ENCODE results near the gene SNX3.
"Not testable (repeated sequence)": the region's sequence is repeated elsewhere in the genome, so short reads cannot be mapped to it uniquely, and the experiment has no call there.

The SNX3 gene

DNA sequence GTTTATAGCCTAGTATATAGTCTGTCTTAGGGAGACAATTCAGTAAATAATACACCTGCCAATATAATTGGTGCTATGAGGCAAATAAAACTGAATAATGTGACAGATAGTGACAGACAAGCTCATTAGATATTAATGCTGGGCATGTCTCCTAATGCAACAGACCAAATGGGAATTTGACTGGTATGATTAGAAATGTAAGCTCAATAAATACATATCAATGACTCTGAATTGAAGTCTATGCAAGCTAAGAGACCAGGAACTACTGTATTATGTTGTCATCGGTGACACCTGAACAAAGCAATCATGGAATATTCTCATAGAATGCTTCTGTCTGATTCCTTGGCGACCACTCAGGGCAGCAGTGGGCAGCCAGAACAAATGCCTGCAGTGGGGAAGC is 2.5 kb upstream of the SNX3 start:
- in situ Hi-C loops (cut with MboI; ENCODE audit: low sequenced_read_pairs), result no loop called here

DNA sequence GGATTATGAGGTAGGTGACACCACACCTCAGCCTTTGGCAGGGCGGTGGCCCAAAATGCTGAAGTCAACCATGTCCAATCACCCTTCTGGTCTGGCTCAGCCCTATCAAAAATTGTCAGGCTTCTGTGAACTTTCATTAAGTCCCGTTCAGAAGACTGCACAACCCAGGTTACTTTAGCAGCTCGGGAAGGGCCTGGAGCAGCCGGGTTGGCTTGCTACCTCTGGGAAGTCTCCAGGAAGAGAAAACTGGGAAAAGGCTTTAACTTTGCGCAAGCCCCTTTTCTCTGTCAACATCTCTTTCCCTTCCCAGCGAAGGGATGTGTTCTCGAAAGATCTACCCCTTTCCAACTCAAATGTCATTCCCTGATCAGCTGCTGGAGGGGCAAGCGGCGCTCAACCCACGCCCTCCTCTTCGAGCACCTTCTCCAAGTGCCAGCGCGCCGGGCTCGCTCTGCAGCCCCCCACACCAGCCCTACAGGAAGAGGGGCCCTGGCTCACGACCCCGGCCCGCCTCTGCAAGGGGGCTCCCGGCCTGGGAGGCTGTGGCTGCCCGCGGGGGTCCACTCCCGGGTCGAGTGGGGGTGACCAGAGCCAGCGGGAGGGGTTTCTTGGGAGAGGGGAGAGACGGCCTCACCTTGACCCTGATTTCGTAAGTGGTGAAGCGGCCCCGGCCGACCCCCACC is 573 bp downstream of the SNX3 start:
- in situ Hi-C loops (cut with MboI; ENCODE audit: low sequenced_read_pairs), result no loop called here

DNA sequence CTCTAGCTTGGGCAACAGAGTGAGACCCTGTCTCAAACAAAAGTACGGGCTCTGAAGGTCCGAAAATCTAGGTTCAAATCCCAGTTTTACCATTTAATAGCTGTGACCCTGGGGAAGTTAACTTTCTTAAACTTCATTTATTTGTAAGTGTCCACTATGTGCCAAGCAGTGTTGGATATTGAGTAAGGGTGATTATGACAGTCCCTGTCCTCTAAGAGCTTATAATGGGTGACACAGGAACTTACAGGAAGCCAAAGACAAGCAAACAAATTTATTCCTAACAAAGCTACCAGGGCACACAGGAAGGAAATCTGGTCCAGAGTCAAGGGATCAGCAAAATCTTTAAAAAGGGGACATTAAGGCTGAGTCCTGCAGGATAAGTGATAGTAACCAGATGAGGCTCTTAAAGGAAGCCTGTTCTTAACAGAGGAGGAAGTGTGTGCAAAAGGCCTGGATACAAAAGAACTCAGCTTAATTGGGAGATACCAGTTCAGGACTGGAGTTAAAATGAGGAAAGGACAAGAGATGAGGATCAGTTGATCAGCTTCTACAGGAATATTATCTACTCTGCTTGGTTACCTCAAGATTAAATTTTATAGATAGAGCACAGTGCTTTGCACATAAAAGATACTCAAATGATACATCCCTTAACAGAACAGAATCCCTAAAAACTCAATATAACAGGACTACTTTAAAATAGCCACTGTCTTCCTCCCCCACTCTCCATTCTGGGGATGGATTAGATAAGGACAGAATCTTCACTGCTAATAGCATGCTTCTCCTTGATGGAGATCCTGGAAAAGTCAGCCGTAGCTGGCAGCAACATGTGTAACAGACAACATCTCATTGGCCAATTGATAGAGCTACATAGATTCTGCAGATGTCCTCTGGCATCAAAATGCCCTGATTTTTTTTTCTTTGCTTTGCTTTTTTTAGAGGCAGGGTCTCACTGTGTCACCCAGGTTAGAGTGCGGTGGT is 6.1 kb downstream of the SNX3 start:
- in situ Hi-C loops (cut with MboI; ENCODE audit: low sequenced_read_pairs), result no loop called here

DNA sequence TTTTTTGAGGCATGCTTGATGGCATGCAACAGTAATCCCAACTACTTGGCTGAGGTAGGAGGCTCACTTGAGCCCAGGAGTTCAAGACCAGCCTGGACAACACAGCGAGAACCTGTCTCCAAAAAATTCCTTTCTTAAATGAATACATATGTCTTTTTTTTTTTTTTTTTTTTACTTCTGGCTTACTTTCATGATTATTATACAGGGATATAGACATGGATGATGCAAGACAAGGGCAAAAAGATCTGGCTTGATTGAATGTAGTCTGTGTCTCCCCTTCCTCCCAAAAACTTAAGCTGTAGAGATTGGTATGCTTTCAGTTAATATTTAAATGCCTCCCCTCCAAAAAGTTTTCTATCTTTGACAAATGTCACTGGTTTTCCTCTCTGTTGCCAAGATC is 7.6 kb downstream of the SNX3 start:
- in situ Hi-C loops (cut with MboI; ENCODE audit: low sequenced_read_pairs), result no loop called here

DNA sequence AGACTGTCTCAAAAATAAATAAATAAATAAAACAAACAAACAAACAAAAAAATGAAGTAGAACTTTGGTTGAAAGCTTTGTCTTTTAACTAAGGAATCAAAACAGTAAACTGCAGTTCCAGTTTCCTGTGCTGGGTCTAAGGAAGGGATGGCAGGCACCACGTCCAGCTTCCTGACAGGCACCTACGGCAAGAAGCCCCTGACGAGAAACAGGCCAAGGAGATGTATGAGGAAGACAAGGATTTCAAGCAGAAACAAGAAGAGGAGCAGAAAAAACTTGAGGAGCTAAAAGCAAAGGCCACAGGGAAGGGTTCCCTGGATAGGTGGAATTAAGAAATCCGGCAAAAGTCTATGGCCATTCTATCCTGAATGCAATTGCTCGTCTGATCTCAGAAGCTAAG is 8.8 kb downstream of the SNX3 start:
- in situ Hi-C loops (cut with MboI; ENCODE audit: low sequenced_read_pairs), result no loop called here

DNA sequence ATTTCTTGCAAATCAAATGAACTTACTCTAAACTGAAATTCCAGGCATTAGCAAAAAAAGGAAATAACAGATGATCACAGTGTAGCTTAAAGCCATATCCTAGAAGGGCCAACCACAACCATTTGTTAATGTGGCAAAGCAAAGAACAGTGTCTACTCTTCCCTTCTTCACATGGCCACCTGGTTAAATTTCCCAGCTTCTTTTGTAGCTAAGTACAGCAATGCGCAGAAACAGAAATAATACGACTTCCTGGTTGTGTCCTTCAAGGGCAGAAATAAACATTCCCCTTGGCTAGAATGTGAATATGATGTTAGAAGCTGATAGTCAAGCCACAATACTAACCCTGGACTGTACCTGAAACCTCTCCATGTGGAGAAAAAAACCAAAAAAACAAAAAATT is 9.6 kb downstream of the SNX3 start:
- in situ Hi-C loops (cut with MboI; ENCODE audit: low sequenced_read_pairs), result no loop called here

DNA sequence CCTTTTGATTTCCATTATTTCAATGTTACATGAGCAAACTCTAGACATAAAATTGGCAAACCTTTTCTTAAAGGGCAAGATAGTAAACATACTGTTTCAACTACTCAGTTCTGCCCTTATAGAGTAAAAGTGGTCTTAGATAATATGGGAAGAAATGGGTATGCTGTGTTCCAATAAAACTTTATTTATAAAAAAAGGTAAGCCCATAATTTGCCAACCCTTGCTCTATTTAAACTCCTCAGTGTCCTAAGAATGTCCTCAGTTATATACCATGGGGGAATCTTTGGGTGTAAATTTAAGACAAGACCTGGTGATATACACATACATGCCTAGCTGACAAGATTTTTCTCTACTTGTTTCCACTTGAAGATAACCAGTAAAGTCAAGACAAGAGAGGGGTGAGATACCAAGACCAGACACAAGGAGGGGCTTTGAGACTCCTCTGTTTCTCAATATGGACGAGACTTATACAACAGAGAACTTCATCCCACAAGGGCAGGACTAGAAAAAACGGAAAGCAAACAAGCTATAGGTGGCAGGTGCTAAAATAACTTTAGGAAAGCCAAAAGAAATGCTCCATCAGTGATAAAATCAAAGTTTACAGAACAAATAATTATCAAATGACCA is 10.5 kb downstream of the SNX3 start:
- in situ Hi-C loops (cut with MboI; ENCODE audit: low sequenced_read_pairs), result no loop called here

DNA sequence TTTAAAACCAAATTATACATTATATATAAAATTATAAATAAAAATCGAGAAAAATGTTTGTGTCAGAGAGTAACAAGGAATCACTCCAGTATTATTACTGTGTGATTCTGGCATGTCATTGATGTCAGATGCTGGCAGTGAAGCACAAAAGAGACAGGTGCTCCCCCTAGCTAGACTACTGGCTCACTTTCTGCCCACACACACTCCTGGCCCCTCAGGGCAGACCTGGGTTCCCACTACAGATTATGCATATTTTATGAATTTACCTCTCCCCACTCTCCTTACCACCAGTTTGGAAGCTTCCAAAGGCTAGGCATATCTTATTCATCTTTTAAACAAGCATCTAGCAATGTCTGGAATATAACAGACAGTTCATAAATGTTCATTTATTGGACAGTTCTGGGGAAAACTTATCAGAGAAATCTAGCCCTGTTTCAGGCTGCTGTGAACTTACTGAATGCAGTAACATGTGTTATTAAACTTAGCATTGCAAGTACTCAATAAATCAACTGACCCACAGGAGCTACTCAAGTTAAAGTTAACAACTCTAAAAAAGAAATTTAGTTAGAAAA is 12.8 kb downstream of the SNX3 start:
- in situ Hi-C loops (cut with MboI; ENCODE audit: low sequenced_read_pairs), result no loop called here

DNA sequence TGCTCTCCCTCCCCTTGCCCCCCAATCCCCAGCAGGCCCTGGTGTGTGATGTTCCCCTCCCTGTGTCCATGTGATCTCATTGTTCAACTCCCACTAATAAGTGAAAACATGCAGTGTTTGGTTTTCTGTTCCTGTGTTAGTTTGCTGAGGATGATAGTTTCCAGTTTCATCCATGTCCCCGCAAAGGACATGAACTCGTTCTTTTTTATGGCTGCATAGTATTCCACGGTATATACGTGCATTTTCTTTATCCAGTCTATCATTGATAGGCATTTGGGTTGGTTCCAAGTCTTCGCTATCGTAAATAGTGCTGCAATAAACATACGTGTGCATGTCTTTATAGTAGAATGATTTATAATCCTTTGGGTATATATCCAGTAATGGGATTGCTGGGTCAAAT is 15.7 kb downstream of the SNX3 start:
- in situ Hi-C loops (cut with MboI; ENCODE audit: low sequenced_read_pairs), result not testable (repeated sequence)

DNA sequence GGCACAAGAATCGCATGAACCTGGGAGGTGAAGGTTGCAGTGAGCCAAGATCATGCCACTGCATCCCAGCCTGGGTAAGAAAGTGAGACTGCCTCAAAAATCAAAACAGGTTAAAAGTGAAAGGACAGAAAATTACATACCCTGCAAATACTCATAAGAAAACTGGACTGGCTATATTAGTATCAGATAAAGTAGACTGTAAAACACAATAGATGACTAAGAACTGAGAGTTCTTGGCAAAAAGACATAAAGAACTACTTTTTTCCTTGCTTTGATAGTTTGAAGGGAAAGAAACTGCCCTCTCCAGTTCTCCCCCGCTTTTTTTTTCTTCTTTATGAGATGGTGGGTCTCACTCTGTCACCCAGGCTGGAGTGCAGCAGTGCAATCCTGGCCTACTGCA is 17.0 kb downstream of the SNX3 start:
- in situ Hi-C loops (cut with MboI; ENCODE audit: low sequenced_read_pairs), result no loop called here

DNA sequence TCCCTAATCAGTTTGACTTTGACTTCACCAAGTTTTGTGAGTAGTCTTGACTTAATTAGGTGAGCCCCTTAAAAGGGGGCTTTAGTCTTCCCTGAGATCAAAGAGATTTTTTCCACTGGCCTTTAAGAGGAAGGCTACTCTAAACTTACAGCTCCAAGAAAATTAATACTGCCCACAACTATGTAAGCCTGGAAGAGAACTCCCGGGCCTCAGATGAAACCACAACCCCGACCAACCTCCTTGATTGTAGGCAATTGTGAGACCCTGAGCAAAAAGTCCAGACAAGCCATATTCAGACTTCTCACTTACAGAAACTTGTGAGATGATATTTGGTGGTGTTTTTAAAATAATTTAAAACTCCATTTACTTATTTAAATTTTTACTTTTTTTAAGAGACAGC is 18.1 kb downstream of the SNX3 start:
- in situ Hi-C loops (cut with MboI; ENCODE audit: low sequenced_read_pairs), result no loop called here

DNA sequence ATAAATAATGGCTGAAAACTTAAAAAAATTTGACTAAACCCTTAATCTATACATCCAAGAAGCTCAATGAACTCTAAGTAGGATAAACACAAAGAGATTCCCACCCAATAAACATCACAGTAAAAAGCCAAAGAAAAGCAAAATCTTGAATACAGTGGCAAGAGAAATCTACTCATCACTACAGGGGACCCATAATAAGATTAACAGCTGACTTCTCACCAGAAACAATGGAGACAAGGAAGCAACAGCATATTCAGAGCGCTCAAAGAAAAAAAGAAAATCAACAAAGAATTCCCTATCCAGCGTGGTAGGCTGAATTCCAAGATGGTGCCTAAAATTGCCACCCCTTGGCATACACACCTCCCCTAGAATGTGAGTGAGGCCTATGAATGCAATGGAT is 18.6 kb downstream of the SNX3 start:
- in situ Hi-C loops (cut with MboI; ENCODE audit: low sequenced_read_pairs), result no loop called here

DNA sequence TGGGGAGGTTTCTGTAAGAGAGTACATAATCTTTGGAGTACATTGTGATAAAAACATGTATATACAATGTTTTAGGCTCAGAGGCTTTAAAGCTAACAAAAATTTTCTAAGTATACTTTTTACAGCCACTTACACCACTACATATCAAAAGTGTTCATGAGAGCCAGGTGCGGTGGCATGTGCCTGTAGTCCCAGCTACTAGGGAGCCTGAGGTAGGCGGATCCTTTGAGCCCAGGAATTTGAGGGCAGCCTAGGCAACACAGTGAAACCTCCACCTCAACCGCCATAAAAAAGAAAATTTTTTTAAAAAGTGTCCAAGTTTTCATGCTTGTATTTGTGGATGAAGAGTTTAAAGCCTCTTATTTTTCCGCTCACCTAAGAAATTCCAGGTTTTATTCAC is 22.5 kb downstream of the SNX3 start:
- in situ Hi-C loops (cut with MboI; ENCODE audit: low sequenced_read_pairs), result no loop called here

DNA sequence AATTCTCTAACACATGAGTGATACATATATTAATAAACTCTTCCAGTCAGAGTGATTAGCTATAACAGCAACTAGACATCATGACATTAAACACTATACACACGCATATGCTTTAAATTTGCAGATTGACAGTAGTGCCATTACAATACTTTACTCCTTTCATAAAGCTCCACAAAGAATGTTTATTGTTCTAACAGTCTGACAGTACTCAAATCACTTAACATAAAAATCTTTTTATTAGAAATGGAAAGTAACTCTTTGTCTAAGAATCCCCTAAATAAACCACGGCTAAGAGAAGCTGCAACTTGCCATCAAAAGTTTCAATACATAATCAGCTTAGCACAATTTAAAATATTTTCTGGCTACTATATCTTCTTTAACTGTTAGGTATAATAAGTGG is 24.0 kb downstream of the SNX3 start:
- in situ Hi-C loops (cut with MboI; ENCODE audit: low sequenced_read_pairs), result no loop called here

DNA sequence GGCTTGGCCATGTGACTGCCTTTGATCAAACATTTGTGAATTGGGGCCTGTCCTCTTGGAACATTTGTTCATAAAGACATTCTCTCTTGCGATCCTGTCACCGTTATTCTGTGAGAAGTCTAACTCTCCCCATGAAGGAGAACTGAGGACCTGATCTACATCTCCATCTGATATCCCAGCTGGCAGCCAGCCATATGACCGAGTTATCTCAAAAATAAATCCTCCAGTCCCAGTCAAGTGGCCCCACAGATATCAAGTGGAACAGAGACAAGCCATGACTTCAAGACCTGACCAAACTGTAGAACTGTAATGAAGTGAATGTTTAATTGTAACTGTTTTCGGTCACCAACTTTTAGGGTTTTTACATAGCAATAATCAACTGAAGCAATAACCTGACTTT is 25.7 kb downstream of the SNX3 start:
- in situ Hi-C loops (cut with MboI; ENCODE audit: low sequenced_read_pairs), result no loop called here

DNA sequence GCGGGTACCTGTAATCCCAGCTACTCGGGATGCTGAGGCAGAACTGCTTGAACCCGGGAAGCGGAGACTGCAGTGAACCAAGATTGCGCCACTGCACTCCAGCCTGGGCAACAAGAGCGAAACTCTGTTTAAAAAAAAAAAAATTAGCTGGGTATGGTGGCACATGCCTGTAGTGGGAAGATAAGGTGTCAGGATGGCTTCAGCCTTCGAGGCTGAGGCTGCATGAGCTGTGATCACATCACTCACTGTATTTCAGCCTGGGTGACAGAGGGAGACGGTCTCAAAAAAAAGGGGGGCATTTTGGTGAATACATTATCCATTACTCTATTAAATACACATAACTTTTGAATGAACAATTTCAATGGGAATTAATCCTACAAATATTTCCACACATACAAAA is 32.4 kb downstream of the SNX3 start:
- in situ Hi-C loops (cut with MboI; ENCODE audit: low sequenced_read_pairs), result no loop called here

DNA sequence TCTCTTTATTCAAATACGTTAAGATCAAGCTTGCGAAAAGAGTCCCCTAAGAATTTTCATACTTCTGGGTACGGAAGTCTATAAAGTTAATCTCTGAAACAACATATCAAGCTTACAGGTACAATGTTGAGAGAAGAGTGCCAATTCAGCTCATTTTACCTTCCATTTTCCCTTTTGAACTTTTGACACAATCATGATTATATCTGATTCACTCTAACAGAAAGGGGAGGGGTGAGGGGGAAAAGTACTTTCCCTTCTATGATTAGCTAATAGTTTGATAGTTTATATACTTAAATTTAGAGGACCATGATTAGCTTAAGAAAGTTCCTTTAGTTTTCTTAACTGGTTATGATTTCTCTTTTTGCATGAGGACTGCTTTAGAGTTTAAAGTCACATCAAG is 33.5 kb downstream of the SNX3 start:
- in situ Hi-C loops (cut with MboI; ENCODE audit: low sequenced_read_pairs), result no loop called here

DNA sequence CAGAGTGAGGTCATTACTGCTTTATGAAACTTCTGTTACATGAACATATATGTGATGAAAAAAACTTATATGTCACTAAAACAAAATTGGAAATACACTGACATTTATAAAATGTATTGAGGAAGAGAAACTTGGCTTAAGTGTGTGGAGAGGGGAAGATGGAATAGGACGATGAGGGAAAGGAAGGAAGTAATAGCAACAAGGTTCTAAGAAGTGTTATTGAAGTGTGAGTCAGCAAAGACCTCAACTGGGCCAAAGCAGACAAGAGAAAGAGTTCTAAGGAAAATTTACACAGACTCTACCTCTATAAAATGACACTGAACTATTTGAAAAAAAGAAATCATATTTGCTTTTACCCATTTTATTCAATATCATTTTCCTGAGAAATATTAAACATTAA is 38.3 kb downstream of the SNX3 start:
- in situ Hi-C loops (cut with MboI; ENCODE audit: low sequenced_read_pairs), result no loop called here

DNA sequence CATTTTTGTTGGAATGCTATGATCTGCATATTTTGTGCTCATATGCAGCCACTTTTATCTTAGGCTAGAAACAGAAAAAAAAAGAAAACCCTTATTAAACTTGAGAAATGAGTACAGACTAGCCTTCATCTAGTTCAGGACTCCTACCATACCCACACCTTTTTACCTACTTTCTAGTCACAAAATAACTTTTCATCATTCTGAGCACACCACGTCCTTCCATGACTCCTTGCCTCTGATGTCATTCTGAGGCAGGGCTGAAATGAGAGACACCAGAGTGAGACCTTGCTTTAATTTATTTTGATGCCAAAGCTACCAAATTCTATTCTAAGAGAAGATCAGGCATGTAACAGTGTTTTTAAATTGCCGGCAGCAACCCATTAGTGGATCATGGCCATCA is 38.8 kb downstream of the SNX3 start:
- in situ Hi-C loops (cut with MboI; ENCODE audit: low sequenced_read_pairs), result no loop called here

DNA sequence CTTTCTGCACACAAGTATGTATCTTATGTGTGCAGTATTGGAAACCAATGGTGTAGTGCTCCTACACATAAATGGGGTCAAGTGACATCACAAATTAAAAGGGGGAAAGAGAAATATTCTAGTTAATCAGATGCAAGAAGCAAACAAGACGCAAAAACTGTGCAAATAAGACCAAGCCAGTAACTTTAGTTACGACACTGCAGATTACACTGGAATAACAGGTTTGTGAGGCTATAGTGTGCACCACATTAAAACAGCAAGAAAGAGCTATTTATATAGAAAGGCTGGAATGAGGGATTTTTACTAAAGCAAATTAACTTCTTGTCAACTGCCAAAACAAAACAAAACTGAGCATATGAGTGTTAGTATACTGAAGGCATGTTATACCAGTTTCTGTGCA is 49.2 kb downstream of the SNX3 start:
- in situ Hi-C loops (cut with MboI; ENCODE audit: low sequenced_read_pairs), result no loop called here

DNA sequence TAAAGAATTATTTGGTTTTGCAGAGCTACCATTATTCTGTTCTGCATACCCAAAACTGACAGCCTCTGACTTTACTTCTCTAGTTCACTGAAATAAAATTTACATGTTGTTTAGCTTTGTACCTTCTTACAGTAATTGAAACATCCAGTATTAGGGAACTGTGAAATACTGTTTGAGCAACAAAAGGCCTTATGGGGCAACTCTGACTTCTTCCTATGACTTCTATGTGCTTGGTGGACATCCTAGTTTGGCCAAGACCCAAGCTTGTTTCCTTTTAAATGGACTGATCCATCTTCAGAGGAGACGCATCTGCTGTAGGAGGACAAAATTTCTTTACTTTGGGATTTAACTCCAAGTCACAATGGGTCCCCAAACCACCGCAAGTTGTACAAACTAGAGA is 50.3 kb downstream of the SNX3 start:
- in situ Hi-C loops (cut with MboI; ENCODE audit: low sequenced_read_pairs), result no loop called here

DNA sequence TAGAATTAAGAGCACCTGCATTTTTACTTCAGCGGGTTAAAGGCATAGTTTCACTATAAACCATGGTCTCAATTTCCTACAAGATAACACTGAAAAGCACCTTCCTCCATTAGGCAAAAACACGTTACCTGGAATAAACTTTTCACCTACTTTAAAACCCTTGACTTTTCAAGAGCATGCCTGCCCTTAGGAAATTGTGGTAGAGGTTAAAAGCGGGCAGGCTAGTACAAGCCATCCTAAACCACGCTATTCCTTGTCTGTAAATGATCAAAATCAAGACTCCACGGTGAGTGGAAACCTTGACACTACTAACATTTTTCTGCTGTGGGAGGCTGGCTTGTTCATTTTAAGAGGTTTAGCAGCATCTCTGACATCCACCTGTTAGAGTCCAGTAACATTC is 51.1 kb downstream of the SNX3 start:
- in situ Hi-C loops (cut with MboI; ENCODE audit: low sequenced_read_pairs), result no loop called here
